Urothelium cell line (cell line): ENCODE results near the gene HLA-DPB1.

Source experiments
- DNase-seq: peaks from one replicate; pipeline ENCODE4 v3.0.0; 2011; ENCODE audit warnings: low spot score, mixed read lengths
- FAIRE-seq: peaks from 2 replicates; lab custom pipeline; 2011; peaks lifted over from hg19 to GRCh38; lab: Jason Lieb, UNC

HLA-DPB1 gene

GRCh38 chr6:33126101-33126714 lies 50.4 kb downstream of the HLA-DPB1 start:
- DNase-seq: peak; percentile 37
- no peak for FAIRE-seq

GRCh38 chr6:33128318-33128717 lies 52.5 kb downstream of the HLA-DPB1 start:
- no peak for FAIRE-seq

GRCh38 chr6:33132081-33132524 lies 56.3 kb downstream of the HLA-DPB1 start:
- FAIRE-seq (no peak), DNase-seq (no peak)

More at GRCh38 chr6:33128318-33128717, 52.5 kb downstream of the HLA-DPB1 start:
- DNase-seq: no peak

GRCh38 chr6:33136310-33136900 lies 60.6 kb downstream of the HLA-DPB1 start:
- FAIRE-seq: no peak

More at GRCh38 chr6:33136310-33136900, 60.6 kb downstream of the HLA-DPB1 start:
- DNase-seq: no peak
